ENCODE measurements around the gene ADAMTSL1.

ADAMTSL1 gene

DNA sequence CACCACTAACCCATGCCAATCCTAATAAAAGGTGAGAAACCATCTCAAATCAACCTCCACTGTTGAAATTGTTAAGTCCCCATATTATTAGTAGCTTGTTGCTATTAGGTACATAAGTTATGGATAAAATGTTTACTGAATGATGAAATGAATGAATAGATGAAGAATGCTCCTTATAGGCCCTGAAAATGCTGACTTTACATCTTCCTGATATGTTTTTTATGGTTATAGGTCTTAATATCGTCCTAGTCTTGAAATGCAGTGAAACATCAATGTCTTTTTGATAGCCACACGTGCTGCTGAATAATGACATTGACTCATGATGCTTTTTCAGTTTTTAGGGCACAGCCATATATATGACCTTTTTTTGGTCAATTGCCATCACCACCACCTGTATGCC lies 281.3 kb downstream of the ADAMTSL1 start:
- TF ChIP-seq, protein P1, sequence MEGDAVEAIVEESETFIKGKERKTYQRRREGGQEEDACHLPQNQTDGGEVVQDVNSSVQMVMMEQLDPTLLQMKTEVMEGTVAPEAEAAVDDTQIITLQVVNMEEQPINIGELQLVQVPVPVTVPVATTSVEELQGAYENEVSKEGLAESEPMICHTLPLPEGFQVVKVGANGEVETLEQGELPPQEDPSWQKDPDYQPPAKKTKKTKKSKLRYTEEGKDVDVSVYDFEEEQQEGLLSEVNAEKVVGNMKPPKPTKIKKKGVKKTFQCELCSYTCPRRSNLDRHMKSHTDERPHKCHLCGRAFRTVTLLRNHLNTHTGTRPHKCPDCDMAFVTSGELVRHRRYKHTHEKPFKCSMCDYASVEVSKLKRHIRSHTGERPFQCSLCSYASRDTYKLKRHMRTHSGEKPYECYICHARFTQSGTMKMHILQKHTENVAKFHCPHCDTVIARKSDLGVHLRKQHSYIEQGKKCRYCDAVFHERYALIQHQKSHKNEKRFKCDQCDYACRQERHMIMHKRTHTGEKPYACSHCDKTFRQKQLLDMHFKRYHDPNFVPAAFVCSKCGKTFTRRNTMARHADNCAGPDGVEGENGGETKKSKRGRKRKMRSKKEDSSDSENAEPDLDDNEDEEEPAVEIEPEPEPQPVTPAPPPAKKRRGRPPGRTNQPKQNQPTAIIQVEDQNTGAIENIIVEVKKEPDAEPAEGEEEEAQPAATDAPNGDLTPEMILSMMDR (conservative IDR thresholded peaks at IDR 0.05; ENCODE audit: low read depth): no peak
- POLR2A ChIA-PET (ENCODE audit: low non-redundant PET): interaction anchor here (0.6 kb wide), 1 partner anchor 15 kb away, joined by 4 read pairs; no protein-coding TSS in a partner anchor
- no peak overlapping the region for H3K27ac ChIP-seq
- DNase-seq (ENCODE audit: low spot score): no peak
- CTCF ChIA-PET: interaction anchor here (0.6 kb wide), 1 partner anchor 500 kb away, joined by 5 read pairs; no protein-coding TSS in a partner anchor

DNA sequence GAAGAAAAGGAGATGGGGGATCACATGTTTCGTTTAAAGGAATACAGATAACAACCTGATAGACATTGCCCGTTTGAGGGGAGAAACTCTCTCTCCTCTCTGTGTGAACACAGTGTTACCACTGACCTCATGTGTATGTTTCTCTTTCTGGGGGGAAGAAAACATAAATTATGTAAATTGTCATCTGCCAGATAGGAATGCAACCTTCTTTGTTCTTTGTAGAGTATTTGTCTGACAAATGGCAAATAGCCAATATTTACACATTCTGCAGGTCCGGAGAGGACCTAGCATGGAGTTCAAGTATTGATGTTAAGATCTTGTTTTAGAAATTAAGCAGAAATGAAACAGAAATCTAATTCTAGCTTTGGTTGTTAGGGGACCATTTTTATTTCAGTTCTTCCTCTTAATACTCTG lies 282.8 kb downstream of the ADAMTSL1 start:
- ChIA-PET POLR2A (ENCODE audit: low non-redundant PET) (no interaction called here), CTCF (no interaction called here)
- no peak overlapping the region for H3K27ac ChIP-seq
- TF ChIP-seq, protein P1 (conservative IDR thresholded peaks at IDR 0.05; ENCODE audit: low read depth): no peak
- no peak for DNase-seq (ENCODE audit: low spot score)

DNA sequence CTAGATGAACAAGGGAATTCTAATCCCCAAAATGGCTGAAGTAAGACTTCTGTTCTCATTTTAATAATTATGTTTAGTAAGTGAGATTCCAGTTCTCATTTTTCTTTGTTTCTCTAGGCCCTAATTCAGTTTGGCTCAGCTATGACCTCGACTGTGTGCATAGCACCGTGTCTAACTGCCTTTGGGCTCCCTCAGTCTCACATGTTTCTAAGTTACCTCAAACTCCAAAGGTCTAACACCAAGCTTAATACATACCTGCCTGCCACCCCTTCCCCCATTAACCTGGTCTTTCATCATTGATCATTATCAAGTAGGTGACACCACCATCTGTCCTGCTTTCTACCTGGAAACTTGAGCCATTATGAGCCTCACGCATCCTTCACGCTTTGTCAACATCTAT lies 285.9 kb downstream of the ADAMTSL1 start:
- no peak overlapping the region for H3K27ac ChIP-seq
- ChIA-PET POLR2A (ENCODE audit: low non-redundant PET) (no interaction called here), CTCF (no interaction called here)
- DNase-seq (ENCODE audit: low spot score): no peak
- TF ChIP-seq, protein P1 (conservative IDR thresholded peaks at IDR 0.05; ENCODE audit: low read depth): no peak

DNA sequence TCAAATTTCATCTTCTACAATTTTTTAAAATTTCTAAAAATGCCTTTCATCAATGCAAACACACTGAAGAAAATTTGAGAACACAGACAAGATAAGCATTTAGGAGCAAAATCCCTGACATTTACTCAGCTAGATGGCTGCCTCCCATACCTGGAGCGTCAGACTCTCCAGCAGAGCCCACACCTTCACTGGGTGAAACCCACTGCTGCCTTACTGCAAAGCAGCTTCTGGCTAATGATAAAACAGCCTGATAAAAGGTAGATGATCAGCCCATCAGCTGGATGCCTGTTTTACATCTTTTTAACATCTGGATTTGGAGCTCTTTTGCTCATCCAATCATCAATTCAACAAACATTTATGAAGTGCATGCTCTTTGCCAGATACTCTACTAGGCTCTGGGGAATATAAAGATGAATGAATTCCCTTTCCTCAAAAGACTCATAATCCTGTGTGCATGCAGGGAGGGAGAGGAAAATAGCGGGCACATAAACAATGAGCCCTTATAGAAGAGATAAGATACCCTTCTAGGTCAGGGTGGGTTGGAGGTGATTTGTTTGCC lies 287.9 kb downstream of the ADAMTSL1 start:
- TF ChIP-seq, protein P1 (conservative IDR thresholded peaks at IDR 0.05; ENCODE audit: low read depth): no peak
- CTCF ChIA-PET: interaction anchor here (0.6 kb wide), 1 partner anchor 1840 kb away, joined by 4 read pairs; no protein-coding TSS in a partner anchor
- DNase-seq (ENCODE audit: low spot score): no peak
- POLR2A ChIA-PET (ENCODE audit: low non-redundant PET): no interaction called here
- H3K27ac ChIP-seq: no peak overlapping the region

DNA sequence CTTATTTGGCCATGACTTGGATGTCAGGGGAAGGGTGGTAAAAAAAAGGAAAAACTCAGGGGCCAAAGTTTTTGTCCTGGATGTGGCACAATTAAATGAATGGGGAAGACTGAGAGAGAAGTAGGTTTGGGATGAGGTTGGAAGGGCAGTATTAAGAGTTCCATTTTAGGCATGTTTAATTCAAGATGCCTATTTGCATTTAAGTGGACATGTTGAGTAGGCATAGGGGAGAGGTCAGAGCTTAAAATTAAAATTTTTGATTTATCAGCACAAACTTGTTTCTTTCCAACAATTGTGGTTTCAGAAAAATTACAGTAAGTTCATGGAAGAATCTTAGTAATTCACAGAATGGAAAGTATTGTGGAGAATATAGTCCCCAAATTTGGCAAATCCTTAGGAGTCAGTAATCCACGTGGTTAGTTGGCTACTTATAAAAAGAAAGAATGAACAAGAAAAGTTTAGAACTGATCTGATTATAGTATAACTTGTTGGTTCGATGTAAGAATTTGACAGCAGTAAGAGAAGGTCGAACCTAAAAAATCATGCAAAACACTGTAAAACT lies 293.1 kb downstream of the ADAMTSL1 start:
- no peak for DNase-seq (ENCODE audit: low spot score)
- POLR2A ChIA-PET (ENCODE audit: low non-redundant PET): no interaction called here
- TF ChIP-seq, protein P1 (conservative IDR thresholded peaks at IDR 0.05; ENCODE audit: low read depth): no peak
- CTCF ChIA-PET: interaction anchor here (0.6 kb wide), 1 partner anchor 9 kb away, joined by 3 read pairs; no protein-coding TSS in a partner anchor
- no peak overlapping the region for H3K27ac ChIP-seq

DNA sequence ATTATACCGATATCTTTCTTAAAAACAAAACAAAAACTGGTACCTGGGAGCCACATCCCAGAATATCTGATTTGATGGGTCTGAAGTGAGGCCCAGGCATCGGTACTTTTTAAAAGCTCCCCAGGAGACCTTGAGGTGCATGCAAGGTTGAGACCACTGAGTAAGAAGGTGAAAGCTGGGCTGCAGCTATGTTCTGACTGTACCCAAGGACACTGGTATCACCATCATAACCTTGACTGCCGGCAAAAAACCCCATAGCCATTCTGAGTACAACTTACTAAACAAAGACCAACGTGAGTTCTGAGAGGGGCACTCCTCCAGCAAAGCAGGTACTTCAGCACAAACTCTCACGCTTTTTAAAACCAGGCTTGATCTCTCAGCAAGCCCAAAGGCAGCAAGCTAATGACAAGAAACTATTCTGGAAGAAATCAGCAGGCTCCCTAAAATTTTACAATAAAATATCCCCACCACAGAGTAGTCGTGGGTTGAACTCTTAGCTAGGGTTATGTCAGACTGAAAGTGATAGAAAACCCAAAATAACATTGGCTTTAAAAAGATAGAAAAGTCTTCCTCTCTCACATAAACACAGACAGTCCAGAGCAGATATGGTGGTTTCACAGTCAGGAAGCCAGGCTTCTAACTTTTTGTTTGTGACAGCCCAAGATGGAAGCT lies 295.1 kb downstream of the ADAMTSL1 start:
- ChIA-PET POLR2A (ENCODE audit: low non-redundant PET) (no interaction called here), CTCF (interaction anchor here (0.7 kb wide), 1 partner anchor 401 kb away, joined by 3 read pairs; no protein-coding TSS in a partner anchor)
- TF ChIP-seq, protein P1 (conservative IDR thresholded peaks at IDR 0.05; ENCODE audit: low read depth): no peak
- DNase-seq (ENCODE audit: low spot score): no peak
- H3K27ac ChIP-seq: no peak overlapping the region

Measured in RWPE1 (cell line).